Loucy (cell line): ENCODE data around the gene GSTT4.
"Not testable (repeated sequence)": the region's sequence is repeated elsewhere in the genome, so short reads cannot be mapped to it uniquely, and the experiment has no call there.

ENCODE experiments used
- CTCF ChIP-seq: fragments of 200-600 bp; sonication (generic); conservative IDR thresholded peaks from 2 replicates; pipeline ENCODE4 v1.5.1; 2014; ENCODE audit warnings: mild to moderate bottlenecking, antibody characterized with exemption, low read length
- EZH2phosphoT487 ChIP-seq: fragments of 200-600 bp; IDR thresholded peaks from 2 replicates; pipeline ENCODE4 v1.6.1; 2018; ENCODE audit warnings: antibody characterized with exemption, mild to moderate bottlenecking, moderate library complexity, borderline replicate concordance

- not testable (repeated sequence) for TF ChIP-seq CTCF, EZH2phosphoT487
Observed at GRCh38 chr22:23980567-23980966, 24.7 kb downstream of the GSTT4 start.
